Mononuclear cell (primary cell): ENCODE results near the gene STK33. TPM values are rescaled to one million over a fixed set of nuclear protein-coding genes. Genes with fewer than 3 reads are reported as not detected.

Source experiments
- total RNA-seq: library from RNA; depleted of rRNA; stranded (reverse); fragments of >200 nt; gene quantifications from one replicate; pipeline ENCODE4 v1.2.3, GENCODE V29; 2012

The STK33 gene
- total RNA-seq, 1 donor = 1.2 TPM

Other genes with a start within 250 kb of the STK33 start
- 5.6 TPM for gene TRIM66, start 88.4 kb upstream of the STK33 start, total RNA-seq
- gene RPL27A, start 88.6 kb upstream of the STK33 start, total RNA-seq = 1,583 TPM